Thyroid gland (tissue), 4 donors: ENCODE results near the gene RNF149. TPM values are rescaled to one million over a fixed set of nuclear protein-coding genes. Genes with fewer than 3 reads are reported as not detected.

Experiments used
- DNase-seq, 2 donors: peaks; one replicate each; pipeline ENCODE4 v3.0.0-alpha.2; 2019
- H3K27ac ChIP-seq, 3 donors: fragments of 200-600 bp; sonication (generic); 1 replicate in 2 of 3; 2 replicates in 1 of 3; pipeline ENCODE4 v1.5.1; 2016 to 2019; ENCODE audit warnings: mild to moderate bottlenecking in 1 of 3, moderate library complexity in 1 of 3
- H3K27me3 ChIP-seq: fragments of 200-600 bp; sonication (generic); one replicate; pipeline ENCODE4 v1.5.1; 2019
- H3K36me3 ChIP-seq, 2 donors: fragments of 200-600 bp; sonication (generic); one replicate each; pipeline ENCODE4 v1.5.1; 2016 to 2019
- H3K4me1 ChIP-seq, 2 donors: fragments of 200-600 bp; sonication (generic); one replicate each; pipeline ENCODE4 v1.5.1; 2017 to 2019
- H3K4me3 ChIP-seq, 3 donors: fragments of 200-600 bp; sonication (generic); replicated peaks in 1 of 3; 1 replicate in 2 of 3; 2 replicates in 1 of 3; pipeline ENCODE4 v1.5.1; 2016; ENCODE audit warnings: mild to moderate bottlenecking in 1 of 3
- H3K9me3 ChIP-seq: fragments of 200-600 bp; sonication (generic); one replicate; pipeline ENCODE4 v1.5.1; 2017
- POLR2A ChIP-seq, 2 donors: fragments of 450-650 bp; IDR thresholded peaks; one replicate each; pipeline ENCODE4 v1.6.1; 2017; ENCODE audit warnings: antibody characterized with exemption in 2 of 2, mild to moderate bottlenecking in 2 of 2, moderate library complexity in 1 of 2
- WGBS, 2 donors: methylation state at CpG; one replicate each; pipeline ENCODE4 v1.1.5; 2017; 5-methylcytosine and 5-hydroxymethylcytosine counted together
- intact Hi-C: fragments of 100-400 bp; cut with DNase I; formaldehyde crosslinking; loops from one replicate; pipeline ENCODE4 v1.15.1; 2023
- total RNA-seq, 4 donors: library from RNA; depleted of rRNA; stranded (reverse); fragments of >200 nt; gene quantifications; one replicate each; pipeline ENCODE4 v1.2.3, GENCODE V29; 2016
- TF ChIP-seq, protein P1 (sequence below), 6 experiments: fragments of 200-600 bp in 3 of 6; fragments of 450-650 bp in 3 of 6; sonication (generic) in 3 of 6; IDR thresholded peaks; one replicate each; pipeline ENCODE4 v1.5.1; 2016 to 2019; ENCODE audit warnings: antibody characterized with exemption in 6 of 6, mild to moderate bottlenecking in 2 of 6, inconsistent platforms in 1 of 6, moderate library complexity in 1 of 6

RNF149 gene
- total RNA-seq, 4 donors from 2014 or later, result 49.5 to 95.6 (median 68.5) TPM

DNA sequence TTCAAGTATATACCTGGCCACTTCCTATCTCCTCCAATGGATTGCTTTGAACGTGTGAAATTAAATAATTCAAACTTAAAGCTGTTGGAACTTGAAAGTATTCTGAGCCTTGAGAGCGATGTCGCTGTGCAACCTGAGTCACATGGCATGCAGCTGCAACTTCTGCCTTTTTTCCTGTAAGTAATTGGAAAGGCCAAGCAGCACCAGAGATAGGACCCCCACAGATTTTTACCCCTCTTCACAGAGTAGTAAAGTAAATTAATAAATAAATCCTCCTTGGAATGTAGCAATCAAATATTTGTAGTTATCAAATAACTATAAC, 3.2 kb upstream of the RNF149 start:
- H3K36me3 ChIP-seq, result no peaks in the 10 kb centered on the region
- H3K9me3 ChIP-seq, result no peaks in the 10 kb centered on the region
- H3K4me1 ChIP-seq, result peaks cover 3 to 13% of the 10 kb centered on the region in 2 donors
- no peaks in the 10 kb centered on the region for H3K27me3 ChIP-seq
- no peak for TF ChIP-seq POLR2A (IDR thresholded peaks at IDR 0.05)
- TF ChIP-seq, protein P1, sequence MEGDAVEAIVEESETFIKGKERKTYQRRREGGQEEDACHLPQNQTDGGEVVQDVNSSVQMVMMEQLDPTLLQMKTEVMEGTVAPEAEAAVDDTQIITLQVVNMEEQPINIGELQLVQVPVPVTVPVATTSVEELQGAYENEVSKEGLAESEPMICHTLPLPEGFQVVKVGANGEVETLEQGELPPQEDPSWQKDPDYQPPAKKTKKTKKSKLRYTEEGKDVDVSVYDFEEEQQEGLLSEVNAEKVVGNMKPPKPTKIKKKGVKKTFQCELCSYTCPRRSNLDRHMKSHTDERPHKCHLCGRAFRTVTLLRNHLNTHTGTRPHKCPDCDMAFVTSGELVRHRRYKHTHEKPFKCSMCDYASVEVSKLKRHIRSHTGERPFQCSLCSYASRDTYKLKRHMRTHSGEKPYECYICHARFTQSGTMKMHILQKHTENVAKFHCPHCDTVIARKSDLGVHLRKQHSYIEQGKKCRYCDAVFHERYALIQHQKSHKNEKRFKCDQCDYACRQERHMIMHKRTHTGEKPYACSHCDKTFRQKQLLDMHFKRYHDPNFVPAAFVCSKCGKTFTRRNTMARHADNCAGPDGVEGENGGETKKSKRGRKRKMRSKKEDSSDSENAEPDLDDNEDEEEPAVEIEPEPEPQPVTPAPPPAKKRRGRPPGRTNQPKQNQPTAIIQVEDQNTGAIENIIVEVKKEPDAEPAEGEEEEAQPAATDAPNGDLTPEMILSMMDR (IDR thresholded peaks at IDR 0.05), result no peak
- intact Hi-C loops, result no loop called here
- no peak overlapping the region for H3K27ac ChIP-seq
- no peak for DNase-seq
- WGBS, 2 donors, result 74 to 82% methylated on average over 3 of the region's 3 CpGs
- H3K4me3 ChIP-seq, result no peak overlapping the region

DNA sequence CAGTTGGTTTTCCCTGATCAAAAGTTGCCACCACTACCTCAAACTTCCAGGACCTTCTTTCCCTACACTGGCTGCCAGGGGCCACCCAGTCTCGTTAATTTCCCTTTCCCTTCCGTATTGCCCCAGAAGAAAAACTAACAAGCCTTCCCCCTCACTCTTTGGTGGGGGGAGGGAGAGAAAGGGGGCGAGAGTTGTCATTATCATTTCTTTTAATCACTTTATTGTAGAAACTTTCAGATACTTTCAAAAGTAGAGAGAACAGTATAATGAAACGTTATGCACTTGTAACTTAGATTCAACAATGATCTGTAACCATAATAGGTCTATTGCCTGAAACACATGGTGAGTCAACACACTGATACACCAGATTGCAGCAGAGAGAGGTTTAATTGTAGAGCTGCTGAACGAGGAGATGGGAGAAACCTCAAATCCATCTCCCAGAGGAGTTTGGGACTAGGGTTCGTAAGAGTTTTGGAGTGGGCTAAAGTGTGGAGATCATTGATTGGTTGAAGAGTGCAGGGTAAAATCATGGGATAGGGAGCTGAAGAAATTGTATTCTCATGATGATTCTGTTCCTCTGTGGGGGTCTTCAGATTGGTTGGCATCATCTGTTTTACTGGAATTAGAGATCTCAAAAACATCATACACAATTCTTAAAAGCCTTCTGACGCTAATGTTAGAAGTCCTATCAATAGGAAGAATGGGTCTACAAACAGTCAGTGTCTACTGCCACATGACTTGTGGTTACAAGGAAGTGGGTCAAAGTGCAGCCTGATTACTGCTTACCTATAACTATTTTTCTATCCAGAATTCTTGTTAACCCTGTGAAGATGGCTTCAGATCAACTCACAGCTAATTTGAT, 2.6 kb upstream of the RNF149 start:
- no peak overlapping the region for H3K4me3 ChIP-seq
- no peaks in the 10 kb centered on the region for H3K27me3 ChIP-seq
- no peak overlapping the region for H3K27ac ChIP-seq
- 84% methylated on average over 7 of the region's 7 CpGs for WGBS, 2 donors
- H3K4me1 ChIP-seq, result peaks cover 6 to 19% of the 10 kb centered on the region in 2 donors
- no peaks in the 10 kb centered on the region for H3K36me3 ChIP-seq
- DNase-seq, result no peak
- intact Hi-C loops, result no loop called here
- TF ChIP-seq, protein P1 (IDR thresholded peaks at IDR 0.05), result no peak
- TF ChIP-seq POLR2A (IDR thresholded peaks at IDR 0.05), result no peak
- no peaks in the 10 kb centered on the region for H3K9me3 ChIP-seq

DNA sequence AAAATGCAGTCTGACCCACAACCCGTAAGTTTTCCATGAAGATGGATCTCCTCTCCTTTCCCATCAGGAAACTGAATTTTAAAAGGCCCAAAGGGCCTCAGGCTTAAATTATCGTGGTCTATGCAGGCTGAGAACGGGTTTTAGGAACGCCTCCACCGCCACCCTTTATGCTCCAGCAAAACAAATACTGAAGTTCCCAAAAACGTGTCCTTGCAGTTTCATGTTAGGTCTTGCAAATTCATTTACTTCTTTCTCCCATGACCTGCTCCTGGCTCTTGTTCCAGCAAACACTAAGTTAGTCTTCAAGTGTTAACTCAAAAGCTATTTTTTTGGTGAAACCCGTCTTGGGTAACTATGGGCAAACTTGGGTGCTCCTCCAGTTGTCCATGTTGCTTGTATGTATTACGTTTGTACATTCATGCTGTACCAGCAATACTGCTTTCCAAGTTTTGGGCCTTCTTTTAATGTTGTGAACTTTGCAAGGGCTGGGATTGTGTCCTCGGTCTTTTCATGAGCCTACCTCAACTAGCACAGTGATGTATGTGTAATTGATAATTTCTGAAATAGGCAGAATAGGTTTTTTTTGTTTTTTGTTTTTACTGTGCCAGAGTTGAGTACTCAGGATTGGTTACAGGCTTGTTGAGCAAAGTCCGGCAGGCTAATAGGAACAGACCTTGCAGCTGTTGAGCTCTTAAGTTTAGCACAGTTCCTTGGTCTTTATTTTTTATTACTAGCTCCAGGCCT, 1.8 kb upstream of the RNF149 start:
- TF ChIP-seq POLR2A (IDR thresholded peaks at IDR 0.05), result no peak
- TF ChIP-seq, protein P1 (IDR thresholded peaks at IDR 0.05), result no peak
- no peaks in the 10 kb centered on the region for H3K9me3 ChIP-seq
- H3K27me3 ChIP-seq, result no peaks in the 10 kb centered on the region
- intact Hi-C loops, result no loop called here
- H3K27ac ChIP-seq, result no peak overlapping the region
- WGBS, 2 donors, result 82% methylated on average over 10 of the region's 10 CpGs
- no peaks in the 10 kb centered on the region for H3K36me3 ChIP-seq
- peaks cover 14 to 19% of the 10 kb centered on the region in 2 donors for H3K4me1 ChIP-seq
- no peak for DNase-seq
- H3K4me3 ChIP-seq, result no peak overlapping the region

DNA sequence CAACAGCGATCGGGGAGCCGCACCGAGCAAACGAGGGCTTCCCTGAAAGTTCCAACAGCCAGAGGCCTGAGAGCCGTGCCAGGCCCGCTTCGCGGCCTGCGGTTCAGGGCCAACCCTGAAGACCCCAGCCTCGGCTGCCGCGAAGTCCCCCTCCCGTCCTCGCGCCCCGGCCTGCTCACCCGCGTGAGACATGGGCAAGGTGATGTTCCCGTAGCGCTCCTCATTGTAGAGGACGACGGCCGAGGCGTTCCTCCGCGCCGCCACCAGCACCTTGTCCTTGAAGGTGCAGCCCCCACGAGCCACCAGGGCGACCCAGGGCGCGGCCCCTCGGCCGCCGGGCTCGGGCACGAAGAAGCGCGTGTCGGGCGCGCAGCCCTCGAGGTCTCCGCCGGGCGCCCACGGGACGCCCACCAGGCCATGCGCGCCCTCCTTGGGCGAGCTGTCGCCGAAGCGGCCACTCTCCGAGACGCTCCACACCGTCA, 510 bp downstream of the RNF149 start:
- H3K9me3 ChIP-seq, result no peaks in the 10 kb centered on the region
- H3K36me3 ChIP-seq, result no peaks in the 10 kb centered on the region
- DNase-seq, result peak; percentile 13 to 30
- intact Hi-C loops, result loop anchor here (5.0 kb wide), 1 partner anchor 51 kb away; no protein-coding TSS in a partner anchor
- peak overlapping the region; percentile 62 to 96 (median 68) for H3K4me3 ChIP-seq
- no peaks in the 10 kb centered on the region for H3K27me3 ChIP-seq
- no peak for TF ChIP-seq POLR2A (IDR thresholded peaks at IDR 0.05)
- TF ChIP-seq, protein P1 (IDR thresholded peaks at IDR 0.05), result no peak
- 3 to 12% methylated on average over 6 to 21 of the region's 57 CpGs for WGBS, 2 donors
- peak overlapping the region; percentile 79 to 84 (median 81) for H3K27ac ChIP-seq
- H3K4me1 ChIP-seq, result peaks cover 18 to 25% of the 10 kb centered on the region in 2 donors
